Activated CD4-positive, alpha-beta T cell treated with anti-CD3 and anti-CD28 coated beads, Interleukin-2, Interleukin-4, amounts not matched to agents 100 ng/mL and 50 ng/mL, durations not matched to agents 16 hours and 8 hours (primary cell): ENCODE data around the gene TFB1M.
"Not testable (repeated sequence)": the region's sequence is repeated elsewhere in the genome, so short reads cannot be mapped to it uniquely, and the experiment has no call there.

Experiments
- DNase-seq: peaks from one replicate; pipeline ENCODE4 v3.0.0-alpha.2; 2020; ENCODE audit warnings: low spot score

Gene TFB1M

DNA sequence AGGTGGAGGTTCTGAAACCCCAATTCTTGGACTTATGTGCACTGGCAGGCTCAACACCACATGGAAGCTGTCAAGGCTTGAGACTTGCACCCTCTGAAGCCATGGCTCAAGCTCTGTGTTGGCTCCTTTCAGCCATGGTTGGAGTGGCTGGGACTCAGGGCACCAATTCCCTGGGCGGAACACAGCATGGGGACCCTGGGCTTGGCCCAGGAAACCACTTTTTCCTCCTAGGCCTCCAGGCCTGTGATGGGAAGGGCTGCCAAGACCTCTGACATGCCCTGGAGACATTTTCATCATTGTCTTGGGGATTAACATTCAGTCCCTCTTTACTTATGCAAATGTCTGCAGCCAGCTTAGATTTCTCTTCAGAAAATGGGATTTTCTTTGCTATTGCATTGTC lies 76.7 kb downstream of the TFB1M start:
- no peak for DNase-seq

GRCh38 chr6:155235087-155235486 lies 79.2 kb downstream of the TFB1M start:
- DNase-seq = no peak

DNA sequence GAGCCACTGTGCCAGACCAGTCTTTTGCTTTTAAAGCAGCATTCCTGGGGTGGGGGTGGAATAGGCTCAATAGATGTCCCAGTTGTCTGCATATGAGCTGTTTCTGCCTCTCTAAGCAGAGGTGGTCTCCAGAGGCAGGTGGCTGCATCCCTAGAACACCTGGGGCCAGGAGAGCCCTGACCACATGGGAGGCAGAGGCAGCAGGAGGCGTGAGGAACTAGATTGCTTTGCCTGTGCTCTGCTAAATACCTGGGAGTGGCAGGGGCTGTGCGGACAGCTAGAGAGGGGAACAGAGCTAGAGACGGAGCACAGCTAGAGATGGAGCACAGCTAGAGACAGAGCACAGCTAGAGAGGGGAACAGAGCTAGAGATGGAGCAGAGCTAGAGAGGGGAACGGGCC lies 79.6 kb downstream of the TFB1M start:
- no peak for DNase-seq

- DNase-seq = no peak
Observed at GRCh38 chr6:155234167-155234566, 80.1 kb downstream of the TFB1M start.

DNA sequence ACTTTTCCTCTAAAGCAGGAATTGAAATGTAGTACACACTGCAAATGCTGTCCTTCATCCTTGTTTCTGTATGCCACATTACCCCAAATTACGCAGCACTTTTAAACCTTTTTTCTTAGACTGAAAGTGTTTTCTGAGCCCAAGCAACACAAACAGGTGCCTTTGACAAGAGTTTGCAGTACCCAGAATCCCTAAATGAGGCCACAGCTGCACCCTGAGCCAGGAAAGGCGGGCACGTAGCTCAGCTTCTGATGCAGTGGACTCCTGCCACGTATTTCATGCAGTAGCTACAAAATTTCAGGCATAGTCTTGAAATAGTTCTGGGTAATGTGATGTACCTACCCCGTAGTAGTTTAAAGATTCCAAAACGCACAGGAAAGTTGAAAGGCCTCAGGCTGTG lies 81.4 kb downstream of the TFB1M start:
- no peak for DNase-seq

GRCh38 chr6:155230975-155231374 lies 83.3 kb downstream of the TFB1M start:
- DNase-seq = not testable (repeated sequence)

GRCh38 chr6:155228546-155229166 lies 85.6 kb downstream of the TFB1M start:
- DNase-seq = no peak

- no peak for DNase-seq
Observed at GRCh38 chr6:155227046-155227445, 87.2 kb downstream of the TFB1M start.

GRCh38 chr6:155224618-155225017 lies 89.7 kb downstream of the TFB1M start:
- DNase-seq = peak; percentile 19

DNA sequence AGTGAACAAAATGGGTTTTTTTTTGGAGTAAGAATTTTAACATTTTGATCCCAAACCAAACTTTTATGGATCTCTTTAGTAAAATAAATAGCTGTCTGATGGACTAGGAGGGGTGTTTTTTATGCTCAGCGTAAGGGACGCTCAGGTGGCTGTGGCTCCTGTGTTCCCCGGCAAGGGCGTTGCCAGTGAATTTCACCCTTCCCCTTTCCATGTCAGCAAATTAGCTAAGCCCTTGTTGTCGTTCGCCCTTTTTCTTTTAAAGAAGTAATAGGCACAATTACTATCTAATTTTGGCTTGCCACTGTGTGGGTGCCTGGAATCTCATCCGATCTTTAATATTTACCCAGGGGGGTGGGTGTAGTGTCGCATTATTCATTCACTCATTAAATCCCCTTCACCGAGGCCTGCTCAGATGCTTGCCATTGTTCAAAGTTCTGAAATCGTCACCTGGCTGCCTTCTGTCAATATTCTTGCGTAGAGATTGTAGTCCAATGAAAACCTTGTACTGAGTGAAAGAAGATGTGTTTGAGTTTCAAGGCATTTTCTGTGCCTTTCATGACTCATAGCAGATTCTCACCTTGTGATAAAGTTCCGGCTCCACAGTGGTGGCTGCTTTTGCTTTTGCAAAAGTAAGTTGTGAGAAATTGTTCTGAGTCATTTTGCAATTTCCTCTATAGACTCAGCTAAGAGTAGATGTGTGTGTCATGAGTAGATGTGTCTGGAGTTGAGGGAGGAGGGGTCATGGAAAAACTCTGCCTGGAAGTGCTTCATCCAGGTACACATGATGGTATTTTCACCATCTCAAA lies 90.4 kb downstream of the TFB1M start:
- peak; percentile 93 for DNase-seq

- no peak for DNase-seq
Observed at GRCh38 chr6:155222506-155222905, 91.8 kb downstream of the TFB1M start.

GRCh38 chr6:155221086-155221485 lies 93.2 kb downstream of the TFB1M start:
- no peak for DNase-seq

GRCh38 chr6:155219858-155220301 lies 94.4 kb downstream of the TFB1M start:
- DNase-seq = no peak

DNA sequence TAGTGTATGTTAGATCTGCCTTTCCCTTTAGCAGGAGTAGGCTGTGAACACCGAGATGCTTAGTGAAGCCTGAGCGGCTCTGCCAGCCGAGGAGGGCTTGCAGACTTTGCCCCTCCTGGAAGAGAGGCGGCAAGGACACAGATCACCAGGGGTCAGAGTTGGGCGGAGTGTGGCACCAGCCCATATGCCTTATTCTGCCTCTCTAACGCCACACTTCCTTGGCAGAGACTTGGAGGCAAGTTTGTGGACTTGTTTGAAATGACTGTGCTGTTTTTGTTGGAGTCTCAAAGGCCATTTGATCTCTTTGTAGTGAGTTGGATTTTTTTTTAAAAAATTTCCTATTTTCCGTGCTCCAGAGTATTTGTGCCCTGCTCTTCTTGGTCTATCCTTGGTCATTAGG lies 95.0 kb downstream of the TFB1M start:
- DNase-seq = no peak

GRCh38 chr6:155218711-155219110 lies 95.6 kb downstream of the TFB1M start:
- DNase-seq = not testable (repeated sequence)

GRCh38 chr6:155216312-155217046 lies 97.8 kb downstream of the TFB1M start:
- no peak for DNase-seq

DNA sequence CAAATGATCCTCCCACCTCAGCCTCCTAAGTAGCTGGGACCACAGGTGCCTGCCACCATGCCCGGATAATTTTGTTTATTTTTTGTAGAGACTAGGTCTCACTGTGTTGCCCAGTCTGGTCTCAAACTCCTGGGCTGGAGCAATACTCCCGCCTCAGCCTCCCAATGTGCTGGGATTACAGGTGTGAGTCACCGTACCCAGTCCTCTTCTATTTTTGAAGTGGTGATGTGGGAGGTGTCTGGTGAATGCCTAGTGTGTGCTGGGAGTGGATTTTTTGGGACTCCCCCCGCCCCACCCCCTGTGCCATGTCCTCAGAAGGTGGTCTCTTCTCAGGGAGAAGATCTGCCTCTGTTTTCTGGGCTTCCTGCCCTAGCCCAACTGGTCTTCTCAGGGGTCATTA lies 98.4 kb downstream of the TFB1M start:
- no peak for DNase-seq

GRCh38 chr6:155213611-155214372 lies 100.5 kb downstream of the TFB1M start:
- DNase-seq = no peak

DNA sequence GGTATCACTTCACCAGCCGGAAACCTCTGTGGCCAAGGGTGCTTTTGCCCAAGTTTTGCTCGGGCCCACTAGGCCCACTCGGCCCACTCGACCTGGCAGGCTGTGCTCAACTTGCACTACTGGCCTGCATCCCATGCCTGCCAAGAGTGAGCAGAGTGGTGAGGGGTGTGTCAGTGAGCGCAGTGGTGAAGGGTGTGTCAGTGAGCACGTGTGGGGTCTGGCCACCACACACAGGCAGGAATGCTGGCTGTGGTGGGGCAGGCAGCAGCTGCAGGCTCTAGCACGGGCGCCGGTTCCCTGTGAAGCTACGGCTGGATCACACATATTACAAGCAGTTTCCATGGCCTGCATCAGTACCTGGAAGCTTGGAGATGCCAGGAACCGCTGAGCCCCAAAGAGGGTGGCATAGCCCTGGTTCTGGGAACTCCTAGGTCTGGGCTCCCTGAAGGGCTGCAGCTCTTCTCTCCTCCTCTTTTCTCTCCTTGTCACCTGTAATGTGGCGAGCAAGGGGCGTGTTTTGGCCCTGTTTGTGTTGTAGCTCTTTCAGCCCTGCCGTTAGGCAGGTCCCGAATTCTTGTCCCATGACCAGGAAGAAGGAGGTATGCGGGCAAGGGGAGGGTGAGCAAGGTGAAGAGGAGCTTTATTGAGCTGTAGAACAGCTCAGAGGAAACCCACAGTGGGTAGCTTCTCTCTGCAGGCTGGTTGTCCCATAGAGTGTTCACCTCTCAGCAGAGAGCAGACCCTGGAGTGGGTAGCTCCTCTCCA lies 101.5 kb downstream of the TFB1M start:
- no peak for DNase-seq

GRCh38 chr6:155212106-155212505 lies 102.2 kb downstream of the TFB1M start:
- DNase-seq = no peak

- DNase-seq = no peak
Observed at GRCh38 chr6:155207223-155207622, 107.1 kb downstream of the TFB1M start.
